Adrenal gland (tissue), 12 donors: Measurements from ENCODE around the gene CEP104. TPM values are rescaled to one million over a fixed set of nuclear protein-coding genes. Genes with fewer than 3 reads are reported as not detected.

Experiments
- DNase-seq, 7 donors: peaks; one replicate each; pipeline ENCODE4 v3.0.0-alpha.2; 2019 to 2020
- H3K27ac ChIP-seq, 5 donors: fragments of 200-600 bp; sonication (generic) in 4 of 5; 1 replicate in 3 of 5; 2 replicates in 2 of 5; pipeline versions ENCODE4 v1.5.1 to v1.8.0; 2016 to 2020; ENCODE audit warnings: mild to moderate bottlenecking in 1 of 5
- H3K27me3 ChIP-seq: fragments of 200-600 bp; 2 replicates; pipeline ENCODE4 v1.8.0; 2021
- H3K36me3 ChIP-seq, 2 donors: fragments of 200-600 bp; replicated peaks in 1 of 2; 1 replicate in 1 of 2; 2 replicates in 1 of 2; pipeline versions ENCODE4 v1.5.1 to v1.8.0; 2018 to 2022
- H3K4me1 ChIP-seq, 2 donors: fragments of 200-600 bp; replicated peaks in 1 of 2; 1 replicate in 1 of 2; 2 replicates in 1 of 2; pipeline versions ENCODE4 v1.5.1 to v1.8.0; 2018 to 2021
- H3K4me3 ChIP-seq, 4 donors: fragments of 200-600 bp; sonication (generic) in 3 of 4; one replicate each; pipeline ENCODE4 v1.5.1; 2016 to 2018
- H3K9me3 ChIP-seq, 3 donors: fragments of 200-600 bp; sonication (generic) in 1 of 3; replicated peaks in 1 of 3; 1 replicate in 2 of 3; 2 replicates in 1 of 3; pipeline versions ENCODE4 v1.5.1 to v1.8.0; 2016 to 2021
- POLR2A ChIP-seq, 2 donors: fragments of 450-650 bp; IDR thresholded peaks; one replicate each; pipeline ENCODE4 v1.6.1; 2017; ENCODE audit warnings: antibody characterized with exemption in 2 of 2, mild to moderate bottlenecking in 2 of 2, moderate library complexity in 1 of 2
- WGBS, 4 donors: extraction: QIAGEN DNeasy Blood & Tissue Kit in 2 of 4; methylation state at CpG; one replicate each; pipeline versions ENCODE4 v1.1.5 to v1.1.7; 2013 to 2017; 5-methylcytosine and 5-hydroxymethylcytosine counted together
- intact Hi-C, 2 donors: fragments of 100-400 bp; cut with DNase I; formaldehyde crosslinking; loops; one replicate each; pipeline versions ENCODE4 v1.14.1 to v1.15.0; 2022 to 2023
- polyA plus RNA-seq, 3 donors: library from polyadenylated mRNA; stranded (reverse); fragments of 200-250 nt in 2 of 3; fragments of 350-450 nt in 1 of 3; fragmentation: Illumina TruSeq in 1 of 3; extraction: RNeasy Lipid Tissue Mini Kit (QIAGEN cat#74804) in 1 of 3; gene quantifications; one replicate each; pipeline ENCODE4 v1.2.3, GENCODE V29; 2013 to 2014
- total RNA-seq, 9 donors: library from RNA; depleted of rRNA in 4 of 9; stranded (reverse); fragments of >200 nt in 4 of 9; fragments of 120-200 nt in 1 of 9; fragmentation: NEBNext Ultra II Directional in 1 of 9; extraction: Animal tissue kit (Norgen Biotek cat#: 25700) in 1 of 9; gene quantifications; one replicate each; pipeline versions ENCODE4 v1.1.0 to v1.2.4, GENCODE V29; 2013 to 2023
- TF ChIP-seq, protein P1 (sequence below), 6 experiments: fragments of 450-650 bp in 4 of 6; fragments of 200-600 bp in 2 of 6; sonication (generic) in 1 of 6; IDR thresholded peaks; 1 replicate in 5 of 6; 2 replicates in 1 of 6; pipeline versions ENCODE4 v1.5.1 to v1.8.0; 2016 to 2021; ENCODE audit warnings: antibody characterized with exemption in 6 of 6, mild to moderate bottlenecking in 2 of 6, moderate library complexity in 1 of 6
- donor health status: healthy with polysubstance abuse.
- donor health status: Bipolar disorder and iron deficiency.
- donor health status: DM: yes; HTN: yes; CAD: no.
- donor health status: DM: no; HTN: no; CAD: no.
- donor health status: DM: no; HTN: no; CAD: no.
- donor health status: DM: yes; HTN: yes; CAD: no.

The CEP104 gene
- total and polyA plus RNA-seq, 12 donors = 13.6 to 80.9 (median 38.1) TPM

GRCh38 chr1:3821908-3822307, 35.1 kb downstream of the CEP104 start:
- Histone ChIP-seq H3K27ac (no peak overlapping the region), H3K4me1 (no peaks in the 10 kb centered on the region), H3K36me3 (peaks cover 0 to 61% of the 10 kb centered on the region in 2 donors), H3K27me3 (no peaks in the 10 kb centered on the region), H3K4me3 (no peak overlapping the region), H3K9me3 (no peaks in the 10 kb centered on the region)
- TF ChIP-seq, protein P1, sequence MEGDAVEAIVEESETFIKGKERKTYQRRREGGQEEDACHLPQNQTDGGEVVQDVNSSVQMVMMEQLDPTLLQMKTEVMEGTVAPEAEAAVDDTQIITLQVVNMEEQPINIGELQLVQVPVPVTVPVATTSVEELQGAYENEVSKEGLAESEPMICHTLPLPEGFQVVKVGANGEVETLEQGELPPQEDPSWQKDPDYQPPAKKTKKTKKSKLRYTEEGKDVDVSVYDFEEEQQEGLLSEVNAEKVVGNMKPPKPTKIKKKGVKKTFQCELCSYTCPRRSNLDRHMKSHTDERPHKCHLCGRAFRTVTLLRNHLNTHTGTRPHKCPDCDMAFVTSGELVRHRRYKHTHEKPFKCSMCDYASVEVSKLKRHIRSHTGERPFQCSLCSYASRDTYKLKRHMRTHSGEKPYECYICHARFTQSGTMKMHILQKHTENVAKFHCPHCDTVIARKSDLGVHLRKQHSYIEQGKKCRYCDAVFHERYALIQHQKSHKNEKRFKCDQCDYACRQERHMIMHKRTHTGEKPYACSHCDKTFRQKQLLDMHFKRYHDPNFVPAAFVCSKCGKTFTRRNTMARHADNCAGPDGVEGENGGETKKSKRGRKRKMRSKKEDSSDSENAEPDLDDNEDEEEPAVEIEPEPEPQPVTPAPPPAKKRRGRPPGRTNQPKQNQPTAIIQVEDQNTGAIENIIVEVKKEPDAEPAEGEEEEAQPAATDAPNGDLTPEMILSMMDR (IDR thresholded peaks at IDR 0.05) = no peak
- no peak for TF ChIP-seq POLR2A (IDR thresholded peaks at IDR 0.05)
- DNase-seq = no peak
- 89 to 94% (median 91%) methylated on average over 15 of the region's 15 CpGs for WGBS, 4 donors
- intact Hi-C loops = no loop called here

GRCh38 chr1:3821447-3821846, 35.6 kb downstream of the CEP104 start:
- Histone ChIP-seq H3K4me1 (no peaks in the 10 kb centered on the region), H3K27me3 (no peaks in the 10 kb centered on the region), H3K4me3 (no peak overlapping the region), H3K9me3 (no peaks in the 10 kb centered on the region), H3K27ac (no peak overlapping the region), H3K36me3 (peaks cover 0 to 60% of the 10 kb centered on the region in 2 donors)
- DNase-seq = no peak
- 85 to 90% (median 87%) methylated on average over 11 to 13 of the region's 13 CpGs for WGBS, 4 donors
- intact Hi-C loops = no loop called here
- TF ChIP-seq, protein P1 (IDR thresholded peaks at IDR 0.05) = no peak
- TF ChIP-seq POLR2A (IDR thresholded peaks at IDR 0.05) = no peak

GRCh38 chr1:3821004-3821403, 36.0 kb downstream of the CEP104 start:
- DNase-seq = no peak
- H3K27me3 ChIP-seq = no peaks in the 10 kb centered on the region
- intact Hi-C loops = no loop called here
- no peak overlapping the region for H3K4me3 ChIP-seq
- TF ChIP-seq, protein P1 (IDR thresholded peaks at IDR 0.05) = no peak
- TF ChIP-seq POLR2A (IDR thresholded peaks at IDR 0.05) = no peak
- H3K4me1 ChIP-seq = no peaks in the 10 kb centered on the region
- H3K9me3 ChIP-seq = no peaks in the 10 kb centered on the region
- 85 to 94% (median 89%) methylated on average over 5 to 6 of the region's 6 CpGs for WGBS, 4 donors
- H3K27ac ChIP-seq = no peak overlapping the region
- H3K36me3 ChIP-seq = peaks cover 0 to 60% of the 10 kb centered on the region in 2 donors

DNA sequence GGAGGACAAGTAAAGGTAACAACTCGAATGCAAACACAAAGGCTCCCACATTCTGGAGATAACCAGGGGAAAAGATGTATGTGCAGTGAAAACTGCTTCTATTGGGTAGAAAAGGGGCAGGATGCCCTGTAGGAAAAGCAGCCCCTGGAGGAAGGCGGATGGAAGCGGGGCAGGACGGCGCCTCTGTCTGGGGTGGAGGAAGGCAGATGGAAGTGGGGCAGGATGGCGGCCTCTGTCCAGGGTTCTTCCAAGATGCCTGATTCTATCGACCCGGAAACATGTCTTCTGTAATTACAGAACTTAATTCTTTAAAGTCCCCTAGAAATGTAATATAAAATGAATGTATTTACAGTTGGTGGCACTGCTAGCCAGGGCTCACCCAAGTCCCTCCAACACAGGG, 36.7 kb downstream of the CEP104 start:
- Histone ChIP-seq H3K27ac (no peak overlapping the region), H3K27me3 (no peaks in the 10 kb centered on the region), H3K4me1 (no peaks in the 10 kb centered on the region), H3K4me3 (no peak overlapping the region), H3K36me3 (peaks cover 0 to 60% of the 10 kb centered on the region in 2 donors), H3K9me3 (no peaks in the 10 kb centered on the region)
- intact Hi-C loops = no loop called here
- no peak for DNase-seq
- TF ChIP-seq POLR2A (IDR thresholded peaks at IDR 0.05) = no peak
- TF ChIP-seq, protein P1 (IDR thresholded peaks at IDR 0.05) = no peak
- 89 to 97% (median 92%) methylated on average over 8 of the region's 8 CpGs for WGBS, 4 donors
